ENCODE measurements around the gene FUT8. TPM values are rescaled to one million over a fixed set of nuclear protein-coding genes. Genes with fewer than 3 reads are reported as not detected.

FUT8 gene
- total RNA-seq, 4 donors from 2014 or later = 6.5 to 11.3 (median 9.3) TPM

DNA sequence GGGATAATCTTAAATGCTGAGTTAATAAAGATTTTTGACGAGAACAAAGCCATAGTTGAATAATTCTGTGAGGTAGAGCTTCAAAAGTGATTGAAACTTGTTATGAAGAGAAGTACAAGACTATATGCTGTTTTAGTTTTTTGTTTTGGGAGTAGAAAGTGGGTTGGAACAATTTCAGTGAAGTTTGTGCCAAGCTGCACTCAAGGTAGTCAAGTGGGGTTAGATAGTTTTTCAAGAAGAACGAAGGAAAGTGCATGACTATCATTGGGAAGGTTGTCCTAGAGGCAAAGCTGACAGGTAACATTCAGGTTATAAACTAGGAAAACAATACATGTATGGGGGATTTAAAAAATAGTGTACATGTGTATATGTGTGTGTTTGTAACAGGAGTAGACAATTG, 16.2 kb downstream of the FUT8 start:
- Histone ChIP-seq H3K27me3 (no peaks in the 10 kb centered on the region), H3K36me3 (no peaks in the 10 kb centered on the region), H3K4me1 (no peaks in the 10 kb centered on the region), H3K4me3 (no peak overlapping the region), H3K27ac (no peak overlapping the region), H3K9me3 (no peaks in the 10 kb centered on the region)
- DNase-seq (no peak), ATAC-seq (no peak)
- TF ChIP-seq POLR2A (IDR thresholded peaks at IDR 0.05) = no peak
- TF ChIP-seq, protein P1, sequence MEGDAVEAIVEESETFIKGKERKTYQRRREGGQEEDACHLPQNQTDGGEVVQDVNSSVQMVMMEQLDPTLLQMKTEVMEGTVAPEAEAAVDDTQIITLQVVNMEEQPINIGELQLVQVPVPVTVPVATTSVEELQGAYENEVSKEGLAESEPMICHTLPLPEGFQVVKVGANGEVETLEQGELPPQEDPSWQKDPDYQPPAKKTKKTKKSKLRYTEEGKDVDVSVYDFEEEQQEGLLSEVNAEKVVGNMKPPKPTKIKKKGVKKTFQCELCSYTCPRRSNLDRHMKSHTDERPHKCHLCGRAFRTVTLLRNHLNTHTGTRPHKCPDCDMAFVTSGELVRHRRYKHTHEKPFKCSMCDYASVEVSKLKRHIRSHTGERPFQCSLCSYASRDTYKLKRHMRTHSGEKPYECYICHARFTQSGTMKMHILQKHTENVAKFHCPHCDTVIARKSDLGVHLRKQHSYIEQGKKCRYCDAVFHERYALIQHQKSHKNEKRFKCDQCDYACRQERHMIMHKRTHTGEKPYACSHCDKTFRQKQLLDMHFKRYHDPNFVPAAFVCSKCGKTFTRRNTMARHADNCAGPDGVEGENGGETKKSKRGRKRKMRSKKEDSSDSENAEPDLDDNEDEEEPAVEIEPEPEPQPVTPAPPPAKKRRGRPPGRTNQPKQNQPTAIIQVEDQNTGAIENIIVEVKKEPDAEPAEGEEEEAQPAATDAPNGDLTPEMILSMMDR (IDR thresholded peaks at IDR 0.05 in 4 of 5, conservative IDR thresholded peaks at IDR 0.05 in 1 of 5) = no peak
- intact Hi-C loops (cut with DNase I; ENCODE audit: low total_unique reads) (no loop called here), in situ Hi-C loops (cut with MboI; ENCODE audit: low sequenced_read_pairs in 4 of 4) (loop anchor here in 1 of 4 donors (10.0 kb wide), 1 partner anchor 396 kb away; no protein-coding TSS in a partner anchor)

DNA sequence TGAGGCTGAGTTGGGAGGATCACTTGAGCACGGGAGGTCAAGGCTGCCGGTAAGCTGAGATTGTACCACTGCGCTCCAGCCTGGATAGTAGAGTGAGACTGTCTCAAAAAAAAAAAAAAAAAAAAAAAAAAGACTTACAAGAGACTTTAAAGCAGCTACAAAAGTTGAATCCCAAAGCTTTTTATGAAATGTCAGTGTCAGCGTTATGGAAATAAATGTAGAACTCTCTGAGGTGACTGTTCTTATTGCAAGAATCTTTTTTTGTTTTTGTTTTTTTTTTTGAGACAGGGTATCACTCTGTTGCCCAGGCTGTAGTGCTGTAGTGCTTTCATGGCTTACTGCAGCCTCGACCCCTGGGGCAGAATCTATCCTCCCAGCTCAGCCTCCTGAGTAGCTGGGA, 17.2 kb downstream of the FUT8 start:
- no peak for TF ChIP-seq POLR2A (IDR thresholded peaks at IDR 0.05)
- TF ChIP-seq, protein P1 (IDR thresholded peaks at IDR 0.05 in 4 of 5, conservative IDR thresholded peaks at IDR 0.05 in 1 of 5) = no peak
- in situ Hi-C loops (cut with MboI; ENCODE audit: low sequenced_read_pairs in 4 of 4) (loop anchor here in 1 of 4 donors (10.0 kb wide), 1 partner anchor 395 kb away; no protein-coding TSS in a partner anchor), intact Hi-C loops (cut with DNase I; ENCODE audit: low total_unique reads) (no loop called here)
- H3K9me3 ChIP-seq = no peaks in the 10 kb centered on the region
- DNase-seq = no peak
- no peaks in the 10 kb centered on the region for H3K4me1 ChIP-seq
- no peaks in the 10 kb centered on the region for H3K36me3 ChIP-seq
- no peak for ATAC-seq
- no peak overlapping the region for H3K4me3 ChIP-seq
- H3K27me3 ChIP-seq = no peaks in the 10 kb centered on the region
- H3K27ac ChIP-seq = no peak overlapping the region

DNA sequence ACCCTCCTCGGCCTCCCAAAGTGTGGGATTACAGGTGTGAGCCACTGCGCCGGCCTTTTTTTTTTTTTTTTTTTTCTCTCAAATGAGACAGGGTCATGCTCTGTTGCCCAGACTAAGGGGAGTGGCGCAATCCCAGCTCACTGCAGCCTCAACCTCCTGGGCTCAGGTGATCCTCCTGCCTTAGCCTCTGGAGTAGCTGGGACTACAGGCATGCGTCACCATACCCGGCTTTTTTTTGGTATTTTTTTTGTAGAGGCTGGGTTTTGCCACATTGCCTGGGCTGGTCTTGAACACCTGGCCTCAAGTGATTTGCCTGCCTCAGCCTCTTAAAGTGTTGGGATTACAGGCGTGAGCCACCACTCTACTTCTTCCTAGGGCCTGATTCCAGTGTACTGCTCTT, 18.7 kb downstream of the FUT8 start:
- no peaks in the 10 kb centered on the region for H3K36me3 ChIP-seq
- in situ Hi-C loops (cut with MboI; ENCODE audit: low sequenced_read_pairs in 4 of 4) = no loop called here
- intact Hi-C loops (cut with DNase I; ENCODE audit: low total_unique reads) = no loop called here
- no peak for TF ChIP-seq POLR2A (IDR thresholded peaks at IDR 0.05)
- TF ChIP-seq, protein P1 (IDR thresholded peaks at IDR 0.05 in 4 of 5, conservative IDR thresholded peaks at IDR 0.05 in 1 of 5) = no peak
- H3K9me3 ChIP-seq = no peaks in the 10 kb centered on the region
- no peaks in the 10 kb centered on the region for H3K4me1 ChIP-seq
- ATAC-seq = no peak
- no peak overlapping the region for H3K27ac ChIP-seq
- no peak overlapping the region for H3K4me3 ChIP-seq
- H3K27me3 ChIP-seq = no peaks in the 10 kb centered on the region
- no peak for DNase-seq

DNA sequence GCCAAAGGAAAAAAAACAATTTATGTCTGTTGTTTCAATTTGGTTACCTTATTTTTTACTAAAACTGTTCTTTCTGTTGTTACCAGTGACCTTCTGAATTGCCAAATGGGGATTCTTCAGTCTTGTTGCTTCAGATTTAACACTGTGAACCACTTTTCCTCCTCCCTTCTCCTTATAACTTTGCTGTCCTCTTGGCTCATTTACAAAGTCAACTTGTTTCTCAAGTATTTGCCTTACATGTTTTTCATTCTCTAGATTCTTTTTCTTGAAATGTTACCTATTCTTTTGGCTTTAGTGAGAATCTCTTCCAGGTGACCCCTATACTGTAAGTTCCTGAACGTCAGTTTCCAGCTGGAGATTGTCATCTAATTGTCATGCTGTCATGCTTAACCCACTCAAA, 19.4 kb downstream of the FUT8 start:
- Histone ChIP-seq H3K27me3 (no peaks in the 10 kb centered on the region), H3K4me3 (no peak overlapping the region), H3K9me3 (no peaks in the 10 kb centered on the region), H3K4me1 (no peaks in the 10 kb centered on the region), H3K27ac (no peak overlapping the region), H3K36me3 (no peaks in the 10 kb centered on the region)
- TF ChIP-seq, protein P1 (IDR thresholded peaks at IDR 0.05 in 4 of 5, conservative IDR thresholded peaks at IDR 0.05 in 1 of 5) = no peak
- no peak for TF ChIP-seq POLR2A (IDR thresholded peaks at IDR 0.05)
- ATAC-seq (no peak), DNase-seq (no peak)
- in situ Hi-C loops (cut with MboI; ENCODE audit: low sequenced_read_pairs in 4 of 4) (no loop called here), intact Hi-C loops (cut with DNase I; ENCODE audit: low total_unique reads) (no loop called here)

DNA sequence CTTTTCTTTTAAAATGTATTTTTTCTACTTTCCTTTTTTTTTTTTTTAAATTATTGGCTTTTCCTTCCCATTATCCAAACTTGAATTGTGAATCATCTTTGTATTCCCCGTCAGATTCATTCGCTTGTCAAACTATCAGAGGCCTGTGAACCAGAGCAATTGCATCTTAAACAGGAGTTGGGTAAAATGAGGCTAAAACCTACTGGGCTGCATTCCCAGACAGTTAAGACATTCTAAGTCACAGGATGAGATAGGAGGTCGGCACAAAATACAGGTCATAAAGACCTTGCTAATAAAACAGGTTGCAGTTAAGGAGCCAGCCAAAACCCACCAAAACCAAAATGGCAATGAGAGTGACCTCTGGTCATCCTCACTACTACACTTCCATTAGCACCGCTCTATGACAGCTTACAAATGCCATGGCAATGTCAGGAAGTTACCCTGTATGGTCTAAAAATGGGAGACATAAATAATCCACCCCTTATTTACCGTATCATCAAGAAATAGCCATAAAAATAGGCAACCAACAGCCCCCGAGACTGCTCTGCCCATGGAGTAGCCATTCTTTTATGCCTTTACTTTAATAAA, 19.9 kb downstream of the FUT8 start:
- Histone ChIP-seq H3K36me3 (no peaks in the 10 kb centered on the region), H3K9me3 (no peaks in the 10 kb centered on the region), H3K4me3 (no peak overlapping the region), H3K27ac (no peak overlapping the region), H3K4me1 (no peaks in the 10 kb centered on the region), H3K27me3 (no peaks in the 10 kb centered on the region)
- in situ Hi-C loops (cut with MboI; ENCODE audit: low sequenced_read_pairs in 4 of 4) (no loop called here), intact Hi-C loops (cut with DNase I; ENCODE audit: low total_unique reads) (no loop called here)
- DNase-seq (no peak), ATAC-seq (no peak)
- TF ChIP-seq, protein P1 (IDR thresholded peaks at IDR 0.05 in 4 of 5, conservative IDR thresholded peaks at IDR 0.05 in 1 of 5) = no peak
- TF ChIP-seq POLR2A (IDR thresholded peaks at IDR 0.05) = no peak

All from gastrocnemius medialis (tissue), 4 donors.